HepG2 (cell line): ENCODE measurements around the gene NINL. TPM values are rescaled to one million over a fixed set of nuclear protein-coding genes. Genes with fewer than 3 reads are reported as not detected.

Experiments used
- AGO2 ChIP-seq: fragments of 200-400 bp; formaldehyde crosslinking; optimal IDR thresholded peaks from 2 replicates; pipeline ENCODE3; 2017; ENCODE audit warnings: mild to moderate bottlenecking, low read depth, low read length, moderate library complexity
- HNRNPUL1 ChIP-seq: fragments of 200-400 bp; formaldehyde crosslinking; IDR thresholded peaks from 2 replicates; pipeline ENCODE4 v1.6.1; 2017; ENCODE audit warnings: low read depth, mild to moderate bottlenecking, low read length, moderate library complexity
- JDP2 ChIP-seq: sonication (generic); formaldehyde crosslinking; IDR thresholded peaks from 2 replicates; pipeline ENCODE4 v1.8.1; 2022; ENCODE audit warnings: missing genetic modification reagents, borderline replicate concordance
- MYC ChIP-seq: sonication (generic); formaldehyde crosslinking; IDR thresholded peaks from 2 replicates; pipeline ENCODE4 v1.9.0; 2021; ENCODE audit warnings: missing genetic modification reagents, borderline replicate concordance
- NFKB2 ChIP-seq: sonication (generic); formaldehyde crosslinking; IDR thresholded peaks from 2 replicates; pipeline ENCODE4 v1.4.0; 2020; ENCODE audit warnings: missing genetic modification reagents, borderline replicate concordance
- ZBTB37 ChIP-seq: sonication (generic); formaldehyde crosslinking; IDR thresholded peaks from 2 replicates; pipeline ENCODE4 v1.4.0; 2020; ENCODE audit warnings: mild to moderate bottlenecking, missing genetic modification reagents
- ZC3H4 ChIP-seq: sonication (generic); formaldehyde crosslinking; IDR thresholded peaks from 2 replicates; pipeline ENCODE4 v1.4.0; 2020; ENCODE audit warnings: missing genetic modification reagents, borderline replicate concordance
- ZNF20 ChIP-seq: sonication (generic); formaldehyde crosslinking; IDR thresholded peaks from 2 replicates; pipeline ENCODE4 v1.4.0; 2020; ENCODE audit warnings: mild to moderate bottlenecking, moderate library complexity, missing genetic modification reagents
- ZNF530 ChIP-seq: sonication (generic); formaldehyde crosslinking; IDR thresholded peaks from 2 replicates; pipeline ENCODE4 v1.5.0; 2020; ENCODE audit warnings: low read depth, mild to moderate bottlenecking, missing genetic modification reagents
- ZNF678 ChIP-seq: sonication (generic); formaldehyde crosslinking; IDR thresholded peaks from 2 replicates; pipeline ENCODE4 v1.4.0; 2020; ENCODE audit warnings: mild to moderate bottlenecking, missing genetic modification reagents
- ZNF687 ChIP-seq: sonication (generic); formaldehyde crosslinking; IDR thresholded peaks from 2 replicates; pipeline ENCODE4 v1.5.1; 2020; ENCODE audit warnings: mild to moderate bottlenecking, missing genetic modification reagents, moderate library complexity
- ZNF768 ChIP-seq: sonication (generic); formaldehyde crosslinking; IDR thresholded peaks from 2 replicates; pipeline ENCODE4 v1.4.0; 2020; ENCODE audit warnings: missing genetic modification reagents
- ZNF772 ChIP-seq: sonication (generic); formaldehyde crosslinking; IDR thresholded peaks from 2 replicates; pipeline ENCODE4 v1.5.0; 2020; ENCODE audit warnings: mild to moderate bottlenecking, missing genetic modification reagents
- ZXDC ChIP-seq: sonication (generic); formaldehyde crosslinking; IDR thresholded peaks from 2 replicates; pipeline ENCODE4 v1.5.0; 2020; ENCODE audit warnings: mild to moderate bottlenecking, missing genetic modification reagents
- polyA plus RNA-seq, 8 experiments: library from polyadenylated mRNA; depleted of rRNA in 3 of 8; stranded (reverse) in 7 of 8; unstranded in 1 of 8; fragments of >200 nt; fragmentation: Illumina TruSeq in 4 of 8; extraction: Trizol in 4 of 8; gene quantifications; 2 replicates each; pipeline versions ENCODE4 v1.2.1 to v1.2.3, GENCODE V29; 2011 to 2016; ENCODE audit warnings: low read depth in 4 of 8, missing spikeins in 1 of 8, mixed read lengths in 1 of 8; ENCODE audit not compliant: insufficient read depth in 1 of 8
- total RNA-seq, 5 experiments: library from RNA; depleted of rRNA; stranded (reverse); fragments of >200 nt; fragmentation: Illumina TruSeq; extraction: Trizol; gene quantifications; 2 replicates each; pipeline ENCODE4 v1.2.3, GENCODE V29; 2016; ENCODE audit warnings: low read depth in 1 of 5

Gene NINL
- total and polyA plus RNA-seq, 2 of the 13 experiments (the other 11 are each of a cell fraction or from before 2014, with no cell fraction given) = 32.3 to 34.3 TPM

GRCh38 chr20:25481918-25482253 lies 103.4 kb downstream of the NINL start (continued):
- TF ChIP-seq ZXDC (CRISPR knock-in tag) (no peak), NFKB2 (CRISPR knock-in tag) (0 out of 2 replicates have a peak, but pooled peaks have one; percentile 8), ZBTB37 (CRISPR knock-in tag) (no peak), JDP2 (CRISPR knock-in tag) (no peak), AGO2 (peak; percentile 62), ZNF530 (CRISPR knock-in tag) (no peak), MYC (CRISPR knock-in tag) (peak; percentile 27; the same call in 1 of the 2 replicates), HNRNPUL1 (no peak), ZNF772 (CRISPR knock-in tag) (no peak), ZNF678 (CRISPR knock-in tag) (no peak), ZNF20 (no peak), ZNF768 (CRISPR knock-in tag) (peak; percentile 19; the same call in 1 of the 2 replicates), ZNF687 (CRISPR knock-in tag) (peak; percentile 10; the same call in 1 of the 2 replicates), ZC3H4 (CRISPR knock-in tag) (no peak)
